ENCODE results near the gene MYL5. TPM values are rescaled to one million over a fixed set of nuclear protein-coding genes. Genes with fewer than 3 reads are reported as not detected.

Gene MYL5
- total and polyA plus RNA-seq, 2 of the 13 experiments (the other 11 are each of a cell fraction or from before 2014, with no cell fraction given): 6.5 to 16.0 TPM

GRCh38 chr4:692771-693554, 18.6 kb downstream of the MYL5 start (continued):
- TF ChIP-seq MXD3 (CRISPR knock-in tag; IDR thresholded peaks at IDR 0.05) (no peak), ZNF552 (CRISPR knock-in tag; IDR thresholded peaks at IDR 0.05; ENCODE audit: borderline replicate concordance) (no peak), ZFAT (CRISPR knock-in tag; conservative IDR thresholded peaks at IDR 0.05) (no peak), ZNF30 (CRISPR knock-in tag; IDR thresholded peaks at IDR 0.05) (no peak), ZNF891 (CRISPR knock-in tag; IDR thresholded peaks at IDR 0.05) (no peak), KLF13 (CRISPR knock-in tag; IDR thresholded peaks at IDR 0.05) (no peak), ZSCAN21 (CRISPR knock-in tag; IDR thresholded peaks at IDR 0.05; ENCODE audit: borderline replicate concordance) (peak; percentile 53; the same call in 1 of the 2 replicates), SCMH1 (CRISPR knock-in tag; IDR thresholded peaks at IDR 0.05; ENCODE audit: borderline replicate concordance) (no peak), ZBTB20 (CRISPR knock-in tag; IDR thresholded peaks at IDR 0.05; ENCODE audit: borderline replicate concordance, low read depth) (peak; percentile 61; the same call in 1 of the 2 replicates), MYC (CRISPR knock-in tag; IDR thresholded peaks at IDR 0.05; ENCODE audit: borderline replicate concordance) (peak; percentile 52; the same call in 1 of the 2 replicates), CREM (IDR thresholded peaks at IDR 0.05) (no peak), CREM (CRISPR knock-in tag; IDR thresholded peaks at IDR 0.05) (no peak), SPEN (CRISPR knock-in tag; IDR thresholded peaks at IDR 0.05; ENCODE audit: low read depth) (0 out of 2 replicates have a peak, but pooled peaks have one; percentile 71), ZSCAN12 (CRISPR knock-in tag; IDR thresholded peaks at IDR 0.05) (no peak), ZSCAN5A (CRISPR knock-in tag; IDR thresholded peaks at IDR 0.05; ENCODE audit: borderline replicate concordance) (no peak), NAIF1 (CRISPR knock-in tag; IDR thresholded peaks at IDR 0.05; ENCODE audit: borderline replicate concordance) (no peak), ZNF3 (CRISPR knock-in tag; IDR thresholded peaks at IDR 0.05) (no peak), RARG (CRISPR knock-in tag; IDR thresholded peaks at IDR 0.05; ENCODE audit: low read depth) (no peak), FOSL1 (CRISPR knock-in tag; IDR thresholded peaks at IDR 0.05; ENCODE audit: borderline replicate concordance) (no peak), HNF4G (IDR thresholded peaks at IDR 0.05; ENCODE audit: borderline replicate concordance, low read depth, low read length) (no peak), HNF4G (CRISPR knock-in tag; IDR thresholded peaks at IDR 0.05; ENCODE audit: borderline replicate concordance, low read depth) (no peak), POGZ (CRISPR knock-in tag; IDR thresholded peaks at IDR 0.05) (no peak), HOXA7 (CRISPR knock-in tag; IDR thresholded peaks at IDR 0.05) (no peak), ZGPAT (CRISPR knock-in tag; IDR thresholded peaks at IDR 0.05) (peak; percentile 91), PAF1 (CRISPR knock-in tag; IDR thresholded peaks at IDR 0.05) (no peak), ZFP62 (CRISPR knock-in tag; IDR thresholded peaks at IDR 0.05) (no peak), SAFB2 (CRISPR knock-in tag; IDR thresholded peaks at IDR 0.05; ENCODE audit: borderline replicate concordance, low read depth) (no peak), ZNF530 (CRISPR knock-in tag; IDR thresholded peaks at IDR 0.05; ENCODE audit: low read depth) (no peak), SNAPC5 (CRISPR knock-in tag; IDR thresholded peaks at IDR 0.05; ENCODE audit: borderline replicate concordance) (no peak)
